GM18867 (cell line): ENCODE measurements around the gene DPY19L3.
"Not testable (repeated sequence)": the region's sequence is repeated elsewhere in the genome, so short reads cannot be mapped to it uniquely, and the experiment has no call there.

Source experiments
- ATAC-seq: cut with Tn5 transposase; IDR thresholded peaks from one replicate; pipeline ENCODE4 v1.9.1; 2021; ENCODE audit warnings: mild to moderate bottlenecking, moderate library complexity; ENCODE audit not compliant: unreplicated experiment

DPY19L3 gene

GRCh38 chr19:32396046-32396652, 9.4 kb upstream of the DPY19L3 start:
- no peak for ATAC-seq

- ATAC-seq = no peak
Observed at GRCh38 chr19:32397671-32398101, 7.9 kb upstream of the DPY19L3 start.

- ATAC-seq = no peak
Observed at GRCh38 chr19:32401992-32402391, 3.6 kb upstream of the DPY19L3 start.

GRCh38 chr19:32403291-32403995, 2.1 kb upstream of the DPY19L3 start:
- ATAC-seq = no peak

- no peak for ATAC-seq
Observed at GRCh38 chr19:32404213-32404932, 1.2 kb upstream of the DPY19L3 start.

- no peak for ATAC-seq
Observed at GRCh38 chr19:32404933-32405430, 588 bp upstream of the DPY19L3 start.

- no peak for ATAC-seq
Observed at GRCh38 chr19:32406161-32407003, 812 bp downstream of the DPY19L3 start.

- no peak for ATAC-seq
Observed at GRCh38 chr19:32407004-32407992, 1.7 kb downstream of the DPY19L3 start.

GRCh38 chr19:32415246-32415645, 9.7 kb downstream of the DPY19L3 start:
- no peak for ATAC-seq

GRCh38 chr19:32415669-32416068, 10.1 kb downstream of the DPY19L3 start:
- ATAC-seq = no peak

GRCh38 chr19:32416749-32417456, 11.3 kb downstream of the DPY19L3 start:
- ATAC-seq = no peak

GRCh38 chr19:32418155-32418554, 12.6 kb downstream of the DPY19L3 start:
- no peak for ATAC-seq

- ATAC-seq = no peak
Observed at GRCh38 chr19:32421589-32422361, 16.2 kb downstream of the DPY19L3 start.

GRCh38 chr19:32422435-32422834, 16.9 kb downstream of the DPY19L3 start:
- no peak for ATAC-seq

- not testable (repeated sequence) for ATAC-seq
Observed at GRCh38 chr19:32423944-32424343, 18.4 kb downstream of the DPY19L3 start.

GRCh38 chr19:32427536-32427935, 22.0 kb downstream of the DPY19L3 start:
- ATAC-seq = no peak

GRCh38 chr19:32436692-32437091, 31.1 kb downstream of the DPY19L3 start:
- ATAC-seq = no peak

GRCh38 chr19:32437096-32437495, 31.5 kb downstream of the DPY19L3 start:
- no peak for ATAC-seq
